NCI-H1436 (cell line): ENCODE measurements around the gene ZCCHC14.

Experiments used
- DNase-seq: peaks from one replicate; lab custom pipeline; 2025; lab: John Stamatoyannopoulos, UW

ZCCHC14 gene

GRCh38 chr16:87492721-87493607, at the start of gene ZCCHC14:
Gene ZCCHC14, minus strand, starts transcription at chr16:87493024. Its CDS starts 786 bp downstream, at chr16:87492238.
- peak; percentile 99 for DNase-seq

GRCh38 chr16:87541872-87542234, 49.0 kb upstream of the ZCCHC14 start:
- no peak for DNase-seq

- no peak for DNase-seq
Observed at GRCh38 chr16:87541147-87541871, 48.5 kb upstream of the ZCCHC14 start.

GRCh38 chr16:87540897-87541146, 48.0 kb upstream of the ZCCHC14 start:
- no peak for DNase-seq

- no peak for DNase-seq
Observed at GRCh38 chr16:87540072-87540896, 47.5 kb upstream of the ZCCHC14 start.

GRCh38 chr16:87539113-87539512, 46.3 kb upstream of the ZCCHC14 start:
- no peak for DNase-seq

GRCh38 chr16:87538594-87538993, 45.8 kb upstream of the ZCCHC14 start:
- no peak for DNase-seq

GRCh38 chr16:87538160-87538559, 45.3 kb upstream of the ZCCHC14 start:
- no peak for DNase-seq

- no peak for DNase-seq
Observed at GRCh38 chr16:87536795-87537142, 43.9 kb upstream of the ZCCHC14 start.

- no peak for DNase-seq
Observed at GRCh38 chr16:87535855-87536794, 43.3 kb upstream of the ZCCHC14 start.

- DNase-seq = no peak
Observed at GRCh38 chr16:87535457-87535854, 42.6 kb upstream of the ZCCHC14 start.

- DNase-seq = no peak
Observed at GRCh38 chr16:87534751-87535150, 41.9 kb upstream of the ZCCHC14 start.

- no peak for DNase-seq
Observed at GRCh38 chr16:87534030-87534653, 41.3 kb upstream of the ZCCHC14 start.

GRCh38 chr16:87533061-87533460, 40.2 kb upstream of the ZCCHC14 start:
- no peak for DNase-seq

GRCh38 chr16:87531418-87531817, 38.6 kb upstream of the ZCCHC14 start:
- no peak for DNase-seq

GRCh38 chr16:87528690-87529579, 36.1 kb upstream of the ZCCHC14 start:
- DNase-seq = no peak

GRCh38 chr16:87527055-87527724, 34.4 kb upstream of the ZCCHC14 start:
- no peak for DNase-seq

- DNase-seq = no peak
Observed at GRCh38 chr16:87526238-87526947, 33.6 kb upstream of the ZCCHC14 start.

GRCh38 chr16:87525352-87525751, 32.5 kb upstream of the ZCCHC14 start:
- no peak for DNase-seq
